Neuronal stem cell (in vitro differentiated cells): ENCODE results near the gene ZDHHC3.

Experiments used
- DNase-seq: peaks from one replicate; pipeline ENCODE4 v3.0.0-alpha.2; 2013; ENCODE audit warnings: low spot score
- H2AFZ ChIP-seq: one replicate; pipeline ENCODE4 v1.6.1; 2013; ENCODE audit warnings: mild to moderate bottlenecking, low read length, inconsistent platforms
- H2AK5ac ChIP-seq: 2 replicates; pipeline ENCODE4 v1.6.1; 2013; ENCODE audit warnings: low read depth, mild to moderate bottlenecking, inconsistent platforms, low read length, moderate library complexity, mixed read lengths
- H2BK120ac ChIP-seq: 2 replicates; pipeline ENCODE4 v1.6.1; 2013; ENCODE audit warnings: low read depth, mild to moderate bottlenecking, inconsistent platforms, low read length, moderate library complexity, mixed read lengths
- H2BK12ac ChIP-seq: one replicate; pipeline ENCODE4 v1.6.1; 2013; ENCODE audit warnings: low read length, inconsistent platforms
- H2BK15ac ChIP-seq: 2 replicates; pipeline ENCODE4 v1.6.1; 2013; ENCODE audit warnings: mild to moderate bottlenecking, low read length, inconsistent platforms, mixed read lengths
- H2BK5ac ChIP-seq: one replicate; pipeline ENCODE4 v1.6.1; 2013; ENCODE audit warnings: inconsistent platforms, mild to moderate bottlenecking, low read length, moderate library complexity
- H3K14ac ChIP-seq: one replicate; pipeline ENCODE4 v1.6.1; 2013; ENCODE audit warnings: low read length, inconsistent platforms
- H3K18ac ChIP-seq: 2 replicates; pipeline ENCODE4 v1.6.1; 2013; ENCODE audit warnings: low read length, inconsistent platforms
- H3K23ac ChIP-seq: 2 replicates; pipeline ENCODE4 v1.6.1; 2013; ENCODE audit warnings: low read depth, mild to moderate bottlenecking, mixed read lengths, low read length, inconsistent platforms; ENCODE audit not compliant: poor library complexity
- H3K27ac ChIP-seq: replicated peaks from 3 replicates; pipeline ENCODE4 v1.5.1; 2013; ENCODE audit warnings: low read length, inconsistent platforms
- H3K27me3 ChIP-seq, 3 experiments: 2 replicates each; pipeline ENCODE4 v1.6.1; 2013; ENCODE audit warnings: low read length in 3 of 3, mild to moderate bottlenecking in 2 of 3, inconsistent platforms in 1 of 3, low read depth in 1 of 3, mixed read lengths in 1 of 3, moderate library complexity in 1 of 3; ENCODE audit not compliant: control insufficient read depth in 3 of 3, insufficient read depth in 3 of 3
- H3K36me3 ChIP-seq, 2 donors: replicated peaks in 1 of 2; 2 replicates each; pipeline ENCODE4 v1.6.1; 2013; ENCODE audit warnings: low read length in 2 of 2; ENCODE audit not compliant: control insufficient read depth in 2 of 2, insufficient read depth in 2 of 2
- H3K4ac ChIP-seq: 2 replicates; pipeline ENCODE4 v1.6.1; 2013; ENCODE audit warnings: inconsistent platforms, mild to moderate bottlenecking, low read length, moderate library complexity
- H3K4me1 ChIP-seq, 2 donors: 1 replicate in 1 of 2; 2 replicates in 1 of 2; pipeline ENCODE4 v1.6.1; 2013; ENCODE audit warnings: low read length in 2 of 2, low read depth in 1 of 2; ENCODE audit not compliant: control insufficient read depth in 2 of 2, insufficient read depth in 1 of 2
- H3K4me2 ChIP-seq: one replicate; pipeline ENCODE4 v1.6.1; 2013; ENCODE audit warnings: mild to moderate bottlenecking, low read length, inconsistent platforms; ENCODE audit not compliant: insufficient read depth, poor library complexity, severe bottlenecking
- H3K4me3 ChIP-seq, 2 donors: 2 replicates each; pipeline ENCODE4 v1.5.1; 2013; ENCODE audit warnings: low read length in 2 of 2, mild to moderate bottlenecking in 2 of 2, inconsistent platforms in 1 of 2, moderate library complexity in 1 of 2
- H3K79me1 ChIP-seq: one replicate; pipeline ENCODE4 v1.6.1; 2013; ENCODE audit warnings: low read depth, mild to moderate bottlenecking, inconsistent platforms, low read length, moderate library complexity
- H3K9ac ChIP-seq: one replicate; pipeline ENCODE4 v1.6.1; 2013; ENCODE audit warnings: mild to moderate bottlenecking, low read depth, low read length, inconsistent platforms; ENCODE audit not compliant: poor library complexity
- H3K9me3 ChIP-seq, 2 donors: replicated peaks in 1 of 2; 2 replicates each; pipeline versions ENCODE3 to v1.6.1; 2013; ENCODE audit warnings: low read length in 2 of 2, mild to moderate bottlenecking in 2 of 2, inconsistent platforms in 1 of 2, low read depth in 1 of 2, mixed read lengths in 1 of 2, moderate library complexity in 1 of 2; ENCODE audit not compliant: control insufficient read depth in 2 of 2, insufficient read depth in 1 of 2
- H4K8ac ChIP-seq: one replicate; pipeline ENCODE4 v1.6.1; 2013; ENCODE audit warnings: low read depth, mild to moderate bottlenecking, inconsistent platforms, low read length, moderate library complexity
- H4K91ac ChIP-seq: one replicate; pipeline ENCODE4 v1.6.1; 2013; ENCODE audit warnings: low read length, low read depth, mild to moderate bottlenecking, inconsistent platforms; ENCODE audit not compliant: poor library complexity
- WGBS, 2 donors: extraction: QIAGEN DNeasy Blood & Tissue Kit; methylation state at CpG; one replicate each; pipeline ENCODE4 v1.1.7; 2013; ENCODE audit warnings: missing lambda C conversion rate in 2 of 2, mixed read lengths in 1 of 2; ENCODE audit not compliant: insufficient read length in 2 of 2, insufficient replicate concordance in 1 of 2; ENCODE audit errors: extremely low coverage in 2 of 2; 5-methylcytosine and 5-hydroxymethylcytosine counted together

ZDHHC3 gene

GRCh38 chr3:44992555-44993470, 16.8 kb upstream of the ZDHHC3 start:
- no peak overlapping the region for H2BK120ac ChIP-seq
- no peak for DNase-seq
- no peak overlapping the region for H3K9ac ChIP-seq
- H3K18ac ChIP-seq = no peak overlapping the region
- H3K14ac ChIP-seq = no peak overlapping the region
- H4K91ac ChIP-seq = no peak overlapping the region
- no peak overlapping the region for H2BK12ac ChIP-seq
- no peak overlapping the region for H3K4me3 ChIP-seq
- H2BK15ac ChIP-seq = no peak overlapping the region
- no peak overlapping the region for H3K27ac ChIP-seq
- peaks cover 27 to 83% of the 10 kb centered on the region in 2 donors for H3K36me3 ChIP-seq
- H3K4ac ChIP-seq = no peak overlapping the region
- no peak overlapping the region for H2AFZ ChIP-seq
- no peak overlapping the region for H4K8ac ChIP-seq
- no peaks in the 10 kb centered on the region for H3K27me3 ChIP-seq
- H2BK5ac ChIP-seq = no peak overlapping the region
- peaks cover 3% of the 10 kb centered on the region in 2 donors for H3K4me1 ChIP-seq
- no peak overlapping the region for H3K4me2 ChIP-seq
- peaks cover 2% of the 10 kb centered on the region for H3K79me1 ChIP-seq
- H2AK5ac ChIP-seq = no peak overlapping the region
- H3K23ac ChIP-seq = no peak overlapping the region
- peaks cover 0 to 3% of the 10 kb centered on the region in 2 donors for H3K9me3 ChIP-seq
- WGBS, 2 donors = no CpG with 5 or more reads among the region's 7 CpGs

DNA sequence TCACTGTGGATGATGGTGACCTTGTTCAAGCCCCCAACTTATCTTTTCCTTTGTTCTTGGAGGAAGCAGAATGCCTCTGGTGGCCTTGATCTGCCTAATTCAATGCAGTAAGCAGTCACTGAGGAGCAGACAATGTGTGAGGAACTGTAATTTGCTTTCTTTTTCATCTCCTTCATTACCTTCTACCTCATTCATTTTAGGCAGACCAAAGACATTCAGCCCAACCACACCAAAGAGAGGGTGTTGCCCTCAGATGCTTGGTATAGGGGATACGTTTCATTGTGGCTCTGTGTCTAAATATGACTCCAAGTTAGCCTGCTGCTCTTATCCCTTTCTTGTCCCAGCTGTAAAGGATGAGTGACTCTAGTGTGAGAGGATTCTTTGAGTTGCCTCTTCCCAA, 15.4 kb upstream of the ZDHHC3 start:
- WGBS, 2 donors = no CpG with 5 or more reads among the region's 1 CpG
- no peak overlapping the region for H3K14ac ChIP-seq
- H2AK5ac ChIP-seq = no peak overlapping the region
- no peak overlapping the region for H2AFZ ChIP-seq
- no peaks in the 10 kb centered on the region for H3K27me3 ChIP-seq
- no peak overlapping the region for H2BK120ac ChIP-seq
- H3K4me2 ChIP-seq = no peak overlapping the region
- no peak overlapping the region for H2BK15ac ChIP-seq
- no peak overlapping the region for H3K9ac ChIP-seq
- no peak overlapping the region for H3K27ac ChIP-seq
- no peak overlapping the region for H3K4me3 ChIP-seq
- H3K18ac ChIP-seq = no peak overlapping the region
- peaks cover 2 to 7% of the 10 kb centered on the region in 2 donors for H3K9me3 ChIP-seq
- no peak overlapping the region for H4K91ac ChIP-seq
- no peak overlapping the region for H3K4ac ChIP-seq
- no peak overlapping the region for H4K8ac ChIP-seq
- H3K23ac ChIP-seq = no peak overlapping the region
- peaks cover 19 to 68% of the 10 kb centered on the region in 2 donors for H3K36me3 ChIP-seq
- H2BK5ac ChIP-seq = no peak overlapping the region
- peaks cover 3% of the 10 kb centered on the region for H3K79me1 ChIP-seq
- H2BK12ac ChIP-seq = no peak overlapping the region
- no peak for DNase-seq
- H3K4me1 ChIP-seq = peaks cover 3% of the 10 kb centered on the region in 2 donors

- no CpG with 5 or more reads among the region's 1 CpG for WGBS, 2 donors
- peaks cover 3% of the 10 kb centered on the region for H3K79me1 ChIP-seq
Observed at GRCh38 chr3:44989636-44990373, 13.8 kb upstream of the ZDHHC3 start.

GRCh38 chr3:44989141-44989540, 13.2 kb upstream of the ZDHHC3 start:
- no peak overlapping the region for H2BK5ac ChIP-seq
- peaks cover 5% of the 10 kb centered on the region for H3K79me1 ChIP-seq
- DNase-seq = no peak
- WGBS, 2 donors = no CpG with 5 or more reads among the region's 8 CpGs
- no peak overlapping the region for H2AFZ ChIP-seq
- no peak overlapping the region for H3K23ac ChIP-seq
- H3K9me3 ChIP-seq = peaks cover 2 to 11% of the 10 kb centered on the region in 2 donors
- H2BK15ac ChIP-seq = no peak overlapping the region
- H3K36me3 ChIP-seq = peaks cover 18 to 57% of the 10 kb centered on the region in 2 donors
- H2BK120ac ChIP-seq = no peak overlapping the region
- no peak overlapping the region for H3K18ac ChIP-seq
- no peak overlapping the region for H2AK5ac ChIP-seq
- H4K91ac ChIP-seq = no peak overlapping the region
- H2BK12ac ChIP-seq = no peak overlapping the region
- no peak overlapping the region for H4K8ac ChIP-seq
- H3K4ac ChIP-seq = no peak overlapping the region
- H3K14ac ChIP-seq = no peak overlapping the region
- H3K4me3 ChIP-seq = no peak overlapping the region
- no peaks in the 10 kb centered on the region for H3K27me3 ChIP-seq
- H3K27ac ChIP-seq = no peak overlapping the region
- no peak overlapping the region for H3K9ac ChIP-seq
- peaks cover 0 to 3% of the 10 kb centered on the region in 2 donors for H3K4me1 ChIP-seq
- H3K4me2 ChIP-seq = no peak overlapping the region

More at GRCh38 chr3:44989636-44990373, 13.8 kb upstream of the ZDHHC3 start:
- peaks cover 2 to 10% of the 10 kb centered on the region in 2 donors for H3K9me3 ChIP-seq
- no peaks in the 10 kb centered on the region for H3K27me3 ChIP-seq
- no peak overlapping the region for H3K27ac ChIP-seq
- no peak overlapping the region for H2BK15ac ChIP-seq
- DNase-seq = no peak
- no peak overlapping the region for H3K14ac ChIP-seq
- no peak overlapping the region for H3K23ac ChIP-seq
- H3K4me3 ChIP-seq = no peak overlapping the region
- H2AK5ac ChIP-seq = no peak overlapping the region
- no peak overlapping the region for H3K4me2 ChIP-seq
- no peak overlapping the region for H2BK120ac ChIP-seq
- H4K91ac ChIP-seq = no peak overlapping the region
- no peak overlapping the region for H3K9ac ChIP-seq
- no peak overlapping the region for H3K4ac ChIP-seq
- H4K8ac ChIP-seq = no peak overlapping the region
- no peak overlapping the region for H2AFZ ChIP-seq
- H3K18ac ChIP-seq = no peak overlapping the region
- H2BK12ac ChIP-seq = no peak overlapping the region
- H3K4me1 ChIP-seq = peaks cover 3% of the 10 kb centered on the region in 2 donors
- peaks cover 19 to 61% of the 10 kb centered on the region in 2 donors for H3K36me3 ChIP-seq
- H2BK5ac ChIP-seq = no peak overlapping the region
